Dermis blood vessel endothelial cell (primary cell): ENCODE data around the gene ZNF462. TPM values are rescaled to one million over a fixed set of nuclear protein-coding genes. Genes with fewer than 3 reads are reported as not detected.
"Not testable (repeated sequence)": the region's sequence is repeated elsewhere in the genome, so short reads cannot be mapped to it uniquely, and the experiment has no call there.

Experiments
- DNase-seq: peaks from one replicate; pipeline ENCODE4 v3.0.0; 2010
- total RNA-seq: library from RNA; depleted of rRNA; stranded (reverse); fragments of >200 nt; gene quantifications from 2 replicates; pipeline ENCODE4 v1.2.3, GENCODE V29; 2014

The ZNF462 gene
- 11.4 and 11.9 TPM in 2 replicates for total RNA-seq

GRCh38 chr9:106862821-106863720 is at the start of gene ZNF462:
Gene ZNF462 (plus strand): TSS chr9:106863166. CDS start chr9:106923384, 60,218 bp downstream.
- DNase-seq = peak; percentile 51

- DNase-seq = no peak
These were observed 46.4 kb upstream of the ZNF462 start for GRCh38 chr9:106816524-106816923.

GRCh38 chr9:106818034-106818433 is 44.9 kb upstream of the ZNF462 start:
- no peak for DNase-seq

GRCh38 chr9:106820866-106821265 is 42.1 kb upstream of the ZNF462 start:
- no peak for DNase-seq

GRCh38 chr9:106828070-106828469 is 34.9 kb upstream of the ZNF462 start:
- no peak for DNase-seq

GRCh38 chr9:106828965-106829364 is 34.0 kb upstream of the ZNF462 start:
- no peak for DNase-seq

GRCh38 chr9:106829666-106830408 is 33.1 kb upstream of the ZNF462 start:
- peak; percentile 51 for DNase-seq

GRCh38 chr9:106830527-106831150 is 32.3 kb upstream of the ZNF462 start:
- peak; percentile 40 for DNase-seq

- DNase-seq = no peak
These were observed 28.1 kb upstream of the ZNF462 start for GRCh38 chr9:106834888-106835287.

GRCh38 chr9:106835840-106836239 is 27.1 kb upstream of the ZNF462 start:
- no peak for DNase-seq

- peak; percentile 11 for DNase-seq
These were observed 19.6 kb upstream of the ZNF462 start for GRCh38 chr9:106843371-106843770.

- no peak for DNase-seq
These were observed 16.7 kb upstream of the ZNF462 start for GRCh38 chr9:106846307-106846706.

GRCh38 chr9:106846857-106847256 is 16.1 kb upstream of the ZNF462 start:
- DNase-seq = peak; percentile 50

GRCh38 chr9:106851640-106852039 is 11.3 kb upstream of the ZNF462 start:
- DNase-seq = not testable (repeated sequence)

- no peak for DNase-seq
These were observed 5.0 kb upstream of the ZNF462 start for GRCh38 chr9:106857811-106858470.

GRCh38 chr9:106859957-106860720 is 2.8 kb upstream of the ZNF462 start:
- peak; percentile 57 for DNase-seq

GRCh38 chr9:106860721-106861639 is 2.0 kb upstream of the ZNF462 start:
- DNase-seq = peak; percentile 40

- DNase-seq = peak; percentile 30
These were observed 1.3 kb upstream of the ZNF462 start for GRCh38 chr9:106861640-106862109.

- peak; percentile 62 for DNase-seq
These were observed 701 bp upstream of the ZNF462 start for GRCh38 chr9:106862110-106862820.
